Pancreas (tissue), 10 donors: ENCODE measurements around the gene LRP1B. TPM values are rescaled to one million over a fixed set of nuclear protein-coding genes. Genes with fewer than 3 reads are reported as not detected.

Experiments used
- ATAC-seq, 4 donors: fragments of 200-7000 bp; cut with Tn5 transposase; one replicate each; pipeline versions ENCODE4 v1.8.0 to v1.9.1; 2020; ENCODE audit warnings: mild to moderate bottlenecking in 4 of 4, moderate library complexity in 4 of 4
- DNase-seq, 6 donors: peaks; one replicate each; pipeline ENCODE4 v3.0.0-alpha.2; 2020
- FAIRE-seq: peaks from 2 replicates; lab custom pipeline; 2012; peaks lifted over from hg19 to GRCh38; lab: Jason Lieb, UNC
- H3K27ac ChIP-seq, 4 donors: fragments of 200-600 bp; sonication (generic); 1 replicate in 3 of 4; 2 replicates in 1 of 4; pipeline versions ENCODE4 v1.5.0 to v1.8.0; 2020
- H3K27me3 ChIP-seq, 4 donors: fragments of 200-600 bp; one replicate each; pipeline ENCODE4 v1.8.0; 2021
- H3K36me3 ChIP-seq, 3 donors: fragments of 200-600 bp; sonication (generic) in 1 of 3; one replicate each; pipeline versions ENCODE4 v1.5.0 to v1.8.0; 2020 to 2021
- H3K4me1 ChIP-seq, 3 donors: fragments of 200-600 bp; one replicate each; pipeline ENCODE4 v1.8.0; 2021
- H3K4me3 ChIP-seq, 4 donors: fragments of 200-600 bp; sonication (generic) in 2 of 4; one replicate each; pipeline versions ENCODE4 v1.5.0 to v1.8.0; 2020 to 2021
- H3K9me3 ChIP-seq, 4 donors: fragments of 200-600 bp; one replicate each; pipeline ENCODE4 v1.8.0; 2021
- CTCF ChIP-seq, 4 donors: fragments of 200-600 bp; sonication (generic) in 3 of 4; IDR thresholded peaks; one replicate each; pipeline versions ENCODE4 v1.5.0 to v1.8.0; 2021; ENCODE audit warnings: antibody characterized with exemption in 4 of 4
- WGBS, 2 donors: extraction: QIAGEN DNeasy Blood & Tissue Kit; methylation state at CpG; one replicate each; pipeline ENCODE4 v1.1.7; 2013; 5-methylcytosine and 5-hydroxymethylcytosine counted together
- intact Hi-C, 3 donors: fragments of 100-400 bp; cut with DNase I; formaldehyde crosslinking; loops; one replicate each; pipeline versions ENCODE4 v1.11.1 to v1.14.2; 2022
- polyA plus RNA-seq, 2 donors: library from polyadenylated mRNA; stranded (reverse); fragments of 200-250 nt; gene quantifications; one replicate each; pipeline ENCODE4 v1.2.3, GENCODE V29; 2013
- total RNA-seq, 6 donors: library from RNA; stranded (reverse); fragmentation: NEBNext Ultra II Directional in 4 of 6; extraction: Animal tissue kit (Norgen Biotek cat#: 25700) in 4 of 6; gene quantifications; one replicate each; pipeline versions ENCODE4 v1.2.1 to v1.2.4, GENCODE V29; 2021 to 2023
- donor health status: healthy with polysubstance abuse.
- donor health status: DM: no; HTN: no; CAD: no; lungs with moderate emphysema.
- donor health status: DM: no; HTN: no; CAD: no.
- donor health status: control.
- donor health status: control.
- donor health status: Bipolar disorder and iron deficiency.
- donor health status: DM: yes; HTN: yes; CAD: no.
- donor health status: DM: no; HTN: no; CAD: no.
- donor health status: DM: no; HTN: no; CAD: no.
- donor health status: DM: yes; HTN: yes; CAD: no.

Gene LRP1B
- total and polyA plus RNA-seq, 8 donors: 0.06 to 0.55 (median 0.25) TPM

- FAIRE-seq: no peak
- WGBS, 2 donors: 79 to 87% methylated on average over 4 of the region's 4 CpGs
- TF ChIP-seq CTCF (IDR thresholded peaks at IDR 0.05): no peak
- Histone ChIP-seq H3K27me3 (no peaks in the 10 kb centered on the region), H3K36me3 (no peaks in the 10 kb centered on the region), H3K4me1 (no peaks in the 10 kb centered on the region), H3K9me3 (no peaks in the 10 kb centered on the region), H3K4me3 (no peak overlapping the region), H3K27ac (no peak overlapping the region)
- intact Hi-C loops: no loop called here
- no peak for ATAC-seq
- no peak for DNase-seq
Measured at GRCh38 chr2:141994066-141994465, 136.8 kb downstream of the LRP1B start.

- no peaks in the 10 kb centered on the region for H3K4me1 ChIP-seq
- no peaks in the 10 kb centered on the region for H3K9me3 ChIP-seq
- FAIRE-seq (no peak), ATAC-seq (no peak), DNase-seq (no peak)
- H3K27ac ChIP-seq: no peak overlapping the region
- 61 to 85% methylated on average over 1 of the region's 1 CpG for WGBS, 2 donors
- intact Hi-C loops: no loop called here
- no peak overlapping the region for H3K4me3 ChIP-seq
- no peak for TF ChIP-seq CTCF (IDR thresholded peaks at IDR 0.05)
- no peaks in the 10 kb centered on the region for H3K36me3 ChIP-seq
- H3K27me3 ChIP-seq: no peaks in the 10 kb centered on the region
Measured at GRCh38 chr2:141992695-141993094, 138.1 kb downstream of the LRP1B start.

GRCh38 chr2:141968433-141968832 lies 162.4 kb downstream of the LRP1B start:
- no peak for DNase-seq
- WGBS, 2 donors: 16 to 19% methylated on average over 2 of the region's 2 CpGs
- Histone ChIP-seq H3K4me3 (no peak overlapping the region), H3K27me3 (peaks cover 0 to 4% (median 0%) of the 10 kb centered on the region in 4 donors), H3K4me1 (no peaks in the 10 kb centered on the region), H3K27ac (no peak overlapping the region), H3K36me3 (no peaks in the 10 kb centered on the region), H3K9me3 (no peaks in the 10 kb centered on the region)
- no peak for TF ChIP-seq CTCF (IDR thresholded peaks at IDR 0.05)
- FAIRE-seq: no peak
- peak in 3 of 4 donors; percentile 33 to 40 (median 39) for ATAC-seq
- intact Hi-C loops: no loop called here

- Histone ChIP-seq H3K4me1 (no peaks in the 10 kb centered on the region), H3K27me3 (peaks cover 0 to under 1% (median 0%) of the 10 kb centered on the region in 4 donors), H3K9me3 (no peaks in the 10 kb centered on the region), H3K4me3 (no peak overlapping the region), H3K36me3 (no peaks in the 10 kb centered on the region), H3K27ac (no peak overlapping the region)
- DNase-seq: no peak
- FAIRE-seq: no peak
- intact Hi-C loops: no loop called here
- peak in 1 of 4 donors; percentile 39 for ATAC-seq
- TF ChIP-seq CTCF (IDR thresholded peaks at IDR 0.05): no peak
- 9 to 26% methylated on average over 2 of the region's 2 CpGs for WGBS, 2 donors
Measured at GRCh38 chr2:141967980-141968379, 162.8 kb downstream of the LRP1B start.

GRCh38 chr2:141967503-141967902 lies 163.3 kb downstream of the LRP1B start:
- WGBS, 2 donors: 14 to 21% methylated on average over 1 of the region's 1 CpG
- Histone ChIP-seq H3K4me1 (no peaks in the 10 kb centered on the region), H3K27ac (no peak overlapping the region), H3K9me3 (no peaks in the 10 kb centered on the region), H3K36me3 (no peaks in the 10 kb centered on the region), H3K27me3 (no peaks in the 10 kb centered on the region), H3K4me3 (no peak overlapping the region)
- no peak for DNase-seq
- no peak for FAIRE-seq
- intact Hi-C loops: no loop called here
- TF ChIP-seq CTCF (IDR thresholded peaks at IDR 0.05): no peak
- ATAC-seq: no peak
